Measurements from ENCODE around the gene GPC3. TPM values are rescaled to one million over a fixed set of nuclear protein-coding genes. Genes with fewer than 3 reads are reported as not detected.
A peak's percentile ranks its signal among the peaks of the same experiment; 100 is the strongest.

GPC3 gene
- total and polyA plus RNA-seq, 2 donors (not counting 3 experiments of a cell fraction or from before 2014, with no cell fraction given) = not detected

DNA sequence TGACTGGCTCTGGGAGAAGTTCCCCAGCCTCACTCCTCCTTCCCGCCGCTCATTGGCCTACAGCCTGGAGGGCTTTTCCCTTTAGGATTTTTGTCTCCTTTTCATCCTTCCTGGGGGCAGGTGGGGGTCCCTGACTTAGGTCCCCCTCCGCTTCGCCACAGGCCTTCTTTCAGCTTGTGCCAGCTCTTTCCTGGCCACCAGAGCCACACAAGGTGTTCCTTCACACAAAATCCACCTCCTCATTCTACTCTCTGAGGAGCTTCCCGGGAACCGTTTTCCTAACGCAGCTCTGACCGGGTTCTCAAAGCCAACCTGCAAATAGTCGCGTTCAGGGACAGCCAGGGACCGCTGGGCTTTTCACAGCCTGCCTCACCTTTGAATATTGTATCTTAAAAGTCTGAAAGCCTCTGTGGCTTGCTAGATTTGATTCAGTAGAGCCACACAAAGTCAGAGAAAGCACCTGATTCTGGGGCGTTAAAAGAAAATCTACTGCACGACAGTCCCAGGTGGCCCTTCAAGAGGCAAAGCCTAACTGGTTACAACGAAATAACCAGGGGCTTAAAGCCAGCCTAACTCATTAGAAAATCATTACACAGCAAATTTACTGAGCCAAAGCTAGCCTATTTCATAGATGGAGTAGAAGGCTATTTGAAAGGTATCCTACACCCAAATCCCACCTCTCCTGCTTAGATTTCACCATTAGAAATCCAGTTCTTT, 731 bp upstream of the GPC3 start:
- no peaks in the 10 kb centered on the region for H3K4me1 ChIP-seq (ENCODE audit: control insufficient read depth, extremely low read depth, insufficient read depth, low read length)
- no peaks in the 10 kb centered on the region for H3K36me3 ChIP-seq (ENCODE audit: control insufficient read depth in 2 of 2, extremely low read depth in 1 of 2, insufficient read depth in 2 of 2, low read length in 2 of 2)
- H3K4me2 ChIP-seq (ENCODE audit: insufficient read depth, low read length) = no peak overlapping the region
- H4K20me1 ChIP-seq (replicated peaks; ENCODE audit: control insufficient read depth, extremely low read depth, insufficient read depth, low read length) = no peaks in the 10 kb centered on the region
- peaks cover 6 to 10% of the 10 kb centered on the region in 2 experiments for H3K27me3 ChIP-seq (ENCODE audit: control insufficient read depth in 2 of 2, insufficient read depth in 2 of 2, low read length in 2 of 2)
- H3K9ac ChIP-seq (replicated peaks; ENCODE audit: extremely low read depth, insufficient read depth, low read length) = no peak overlapping the region
- no peaks in the 10 kb centered on the region for H3K79me2 ChIP-seq (ENCODE audit: control insufficient read depth, insufficient read depth, low read length)
- H2AFZ ChIP-seq (ENCODE audit: low read depth, low read length) = no peak overlapping the region
- DNase-seq (ENCODE audit: low read depth, low spot score) (no peak), FAIRE-seq (peak; percentile 42)
- intact Hi-C loops (cut with micrococcal nuclease) (no loop called here), dilution Hi-C loops (cut with MboI; ENCODE audit: extremely low pct_ligation_motif_present, low sequenced_read_pairs) (no loop called here)
- ChIA-PET CTCF (no interaction called here), POLR2A (interaction anchor here (0.6 kb wide), 1 partner anchor 1364 kb away, joined by 3 read pairs; no protein-coding TSS in a partner anchor)
- TF ChIP-seq MYC (IDR thresholded peaks at IDR 0.05; ENCODE audit: low read depth, low read length) (no peak), POLR2AphosphoS5 (IDR thresholded peaks at IDR 0.05; ENCODE audit: insufficient read depth, low read depth, low read length) (no peak), FOS (IDR thresholded peaks at IDR 0.05; ENCODE audit: borderline replicate concordance, insufficient read depth, low read length) (no peak)
- BruUV-seq (replicated peaks) = no TSS peak
- H3K9me3 ChIP-seq (replicated peaks; ENCODE audit: control insufficient read depth, insufficient read depth, low read length) = no peaks in the 10 kb centered on the region
- H3K27ac ChIP-seq (ENCODE audit: insufficient read depth, low read depth, low read length) = no peak overlapping the region
- H3K4me3 ChIP-seq (replicated peaks in 1 of 3; ENCODE audit: insufficient read depth in 1 of 3, low read depth in 1 of 3, low read length in 3 of 3) = peak overlapping the region in 1 of 3 experiments; percentile 23
- no peaks in the 10 kb centered on the region for H3K9me1 ChIP-seq (replicated peaks; ENCODE audit: control insufficient read depth, extremely low read depth, insufficient read depth, low read length)

DNA sequence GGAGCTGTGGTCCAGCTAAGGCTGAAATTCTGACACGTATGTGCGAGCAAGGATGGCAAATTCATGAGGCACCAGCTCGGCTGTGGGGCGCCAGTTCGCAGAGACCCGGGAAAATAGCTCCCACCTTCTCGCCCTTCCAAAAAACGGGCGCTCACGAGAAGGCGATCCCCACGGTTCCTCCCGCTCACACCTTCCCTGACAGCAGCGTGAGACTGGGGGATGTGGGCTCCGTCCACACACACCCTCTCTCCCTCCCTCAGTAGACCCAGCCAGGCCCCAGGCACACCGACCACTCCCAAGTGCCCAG, 584 bp downstream of the GPC3 start:
- DNase-seq (ENCODE audit: low read depth, low spot score) (no peak), FAIRE-seq (no peak)
- Histone ChIP-seq H3K4me1 (ENCODE audit: control insufficient read depth, extremely low read depth, insufficient read depth, low read length) (no peaks in the 10 kb centered on the region), H3K9me1 (replicated peaks; ENCODE audit: control insufficient read depth, extremely low read depth, insufficient read depth, low read length) (no peaks in the 10 kb centered on the region), H3K9me3 (replicated peaks; ENCODE audit: control insufficient read depth, insufficient read depth, low read length) (no peaks in the 10 kb centered on the region), H2AFZ (ENCODE audit: low read depth, low read length) (no peak overlapping the region), H3K27me3 (ENCODE audit: control insufficient read depth in 2 of 2, insufficient read depth in 2 of 2, low read length in 2 of 2) (peaks cover 6 to 10% of the 10 kb centered on the region in 2 experiments), H3K9ac (replicated peaks; ENCODE audit: extremely low read depth, insufficient read depth, low read length) (no peak overlapping the region), H3K36me3 (ENCODE audit: control insufficient read depth in 2 of 2, extremely low read depth in 1 of 2, insufficient read depth in 2 of 2, low read length in 2 of 2) (no peaks in the 10 kb centered on the region), H3K4me2 (ENCODE audit: insufficient read depth, low read length) (no peak overlapping the region), H3K27ac (ENCODE audit: insufficient read depth, low read depth, low read length) (no peak overlapping the region), H3K4me3 (replicated peaks in 1 of 3; ENCODE audit: insufficient read depth in 1 of 3, low read depth in 1 of 3, low read length in 3 of 3) (no peak overlapping the region), H3K79me2 (ENCODE audit: control insufficient read depth, insufficient read depth, low read length) (no peaks in the 10 kb centered on the region), H4K20me1 (replicated peaks; ENCODE audit: control insufficient read depth, extremely low read depth, insufficient read depth, low read length) (no peaks in the 10 kb centered on the region)
- intact Hi-C loops (cut with micrococcal nuclease) (no loop called here), dilution Hi-C loops (cut with MboI; ENCODE audit: extremely low pct_ligation_motif_present, low sequenced_read_pairs) (no loop called here)
- TF ChIP-seq POLR2A (IDR thresholded peaks at IDR 0.05; ENCODE audit: low read depth, low read length) (no peak), POLR2AphosphoS5 (IDR thresholded peaks at IDR 0.05; ENCODE audit: insufficient read depth, low read depth, low read length) (no peak), MYC (IDR thresholded peaks at IDR 0.05; ENCODE audit: low read depth, low read length) (no peak), EZH2 (IDR thresholded peaks at IDR 0.05; ENCODE audit: borderline replicate concordance, low read depth, low read length, severe bottlenecking) (no peak)
- POLR2A ChIA-PET = no interaction called here
- BruUV-seq (replicated peaks) = no TSS peak
- CTCF ChIA-PET = no interaction called here
